CD4-positive, alpha-beta T cell (primary cell): ENCODE results near the gene HS6ST2. TPM values are rescaled to one million over a fixed set of nuclear protein-coding genes. Genes with fewer than 3 reads are reported as not detected.
"Not testable (repeated sequence)": the region's sequence is repeated elsewhere in the genome, so short reads cannot be mapped to it uniquely, and the experiment has no call there.

Experiments used
- ATAC-seq: fragments of 200-7000 bp; cut with Tn5 transposase; one replicate; pipeline ENCODE4 v1.10.0; 2022; ENCODE audit warnings: mild to moderate bottlenecking; ENCODE audit not compliant: poor library complexity
- CTCF ChIA-PET: fragments of 350-600 bp; sonication (Branson Sonifier 250); formaldehyde crosslinking; loops from one replicate; lab custom pipeline; 2021; ENCODE audit warnings: antibody characterized with exemption, inconsistent platforms; lab: Charles Lee
- POLR2A ChIA-PET: fragments of 350-600 bp; sonication (Branson Sonifier 250); formaldehyde crosslinking; loops from one replicate; lab custom pipeline; 2021; ENCODE audit warnings: antibody characterized with exemption, inconsistent platforms; lab: Charles Lee
- DNase-seq, 14 experiments: peaks; one replicate each; pipeline ENCODE4 v3.0.0-alpha.2; 2013 to 2020; ENCODE audit warnings: mixed read lengths in 2 of 14
- H3K27ac ChIP-seq, 2 donors: one replicate each; pipeline versions ENCODE4 v1.5.1 to v1.7.0; 2013; ENCODE audit warnings: low read length in 2 of 2, low read depth in 1 of 2, mild to moderate bottlenecking in 1 of 2
- H3K27me3 ChIP-seq, 2 experiments: 1 replicate in 1 of 2; 2 replicates in 1 of 2; pipeline versions ENCODE4 v1.6.1 to v1.7.0; 2013; ENCODE audit warnings: low read length in 2 of 2, control low read depth in 1 of 2, mild to moderate bottlenecking in 1 of 2, moderate library complexity in 1 of 2; ENCODE audit not compliant: insufficient read depth in 2 of 2, control insufficient read depth in 1 of 2
- H3K36me3 ChIP-seq: one replicate; pipeline ENCODE4 v1.6.1; 2013; ENCODE audit warnings: low read length, control low read depth; ENCODE audit not compliant: insufficient read depth
- H3K4me1 ChIP-seq: one replicate; pipeline ENCODE4 v1.6.1; 2013; ENCODE audit warnings: low read length, control low read depth; ENCODE audit not compliant: insufficient read depth
- H3K4me3 ChIP-seq: one replicate; pipeline ENCODE4 v1.5.1; 2013; ENCODE audit warnings: mild to moderate bottlenecking, low read length, moderate library complexity
- H3K9me3 ChIP-seq, 2 experiments: 1 replicate in 1 of 2; 2 replicates in 1 of 2; pipeline versions ENCODE4 v1.6.1 to v1.7.0; 2013; ENCODE audit warnings: low read length in 2 of 2, mild to moderate bottlenecking in 2 of 2, control low read depth in 1 of 2, moderate library complexity in 1 of 2; ENCODE audit not compliant: control insufficient read depth in 1 of 2, insufficient read depth in 1 of 2
- H3K27ac Mint-ChIP-seq: one replicate; pipeline ENCODE4 v1.8.0; 2020; ENCODE audit warnings: mixed read lengths
- H3K27me3 Mint-ChIP-seq: one replicate; pipeline ENCODE4 v1.8.0; 2021; ENCODE audit warnings: mixed read lengths
- H3K36me3 Mint-ChIP-seq: one replicate; pipeline ENCODE4 v1.8.0; 2021; ENCODE audit warnings: low read depth, mixed read lengths
- H3K4me1 Mint-ChIP-seq: one replicate; pipeline ENCODE4 v1.8.0; 2021; ENCODE audit warnings: low read depth, mixed read lengths
- H3K4me3 Mint-ChIP-seq: one replicate; pipeline ENCODE4 v1.8.0; 2020; ENCODE audit warnings: mild to moderate bottlenecking, mixed read lengths
- H3K9me3 Mint-ChIP-seq: one replicate; pipeline ENCODE4 v1.8.0; 2020; ENCODE audit warnings: mixed read lengths
- intact Hi-C, 2 experiments: fragments of 100-400 bp; cut with DNase I in 1 of 2; cut with micrococcal nuclease in 1 of 2; formaldehyde crosslinking; loops; one replicate each; pipeline versions ENCODE4 v1.15.1 to v1.9.0; 2023 to 2025; cut with DNase I, micrococcal nuclease
- total RNA-seq, 174 experiments: library from RNA in 2 of 174; stranded (reverse) in 2 of 174; gene quantifications; one replicate each; pipeline ENCODE4 v1.2.3 and lab custom pipeline; 2021 to 2026
- TF ChIP-seq, protein P1 (sequence below): fragments of 200-600 bp; IDR thresholded peaks from one replicate; pipeline ENCODE4 v1.8.0; 2022; ENCODE audit warnings: antibody characterized with exemption, mild to moderate bottlenecking

The HS6ST2 gene
- total RNA-seq, 2 experiments from 2014 or later, result not detected

DNA sequence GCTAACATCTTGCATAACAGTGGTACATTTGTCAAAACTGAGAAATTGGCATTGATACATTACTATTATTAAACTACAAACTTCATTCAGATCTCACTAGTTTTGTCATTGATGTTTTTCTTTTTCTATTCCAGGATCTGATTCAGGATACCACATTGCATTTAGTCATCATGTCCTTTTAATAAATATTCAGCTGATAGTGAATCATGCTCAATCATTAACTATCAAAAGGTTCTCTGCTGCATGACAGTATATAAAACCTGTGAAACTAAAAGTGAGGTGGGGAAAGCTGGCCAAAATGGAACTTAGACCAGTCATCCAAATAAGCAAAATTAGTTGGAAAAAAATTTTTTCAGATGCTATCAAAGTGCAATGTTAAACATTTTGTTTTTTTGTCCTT lies 28.1 kb upstream of the HS6ST2 start:
- H3K9me3 Mint-ChIP-seq, result no peaks in the 10 kb centered on the region
- Histone ChIP-seq H3K36me3 (no peaks in the 10 kb centered on the region), H3K4me1 (no peaks in the 10 kb centered on the region), H3K27me3 (no peaks in the 10 kb centered on the region), H3K9me3 (no peaks in the 10 kb centered on the region), H3K4me3 (no peak overlapping the region), H3K27ac (no peak overlapping the region)
- ATAC-seq (no peak), DNase-seq (no peak)
- intact Hi-C loops, result no loop called here
- H3K27ac Mint-ChIP-seq, result no peak overlapping the region
- H3K4me3 Mint-ChIP-seq, result no peak overlapping the region
- ChIA-PET POLR2A (no interaction called here), CTCF (interaction anchor here (1.2 kb wide), 1 partner anchor 9 kb away, joined by 3 read pairs; no protein-coding TSS in a partner anchor)
- TF ChIP-seq, protein P1, sequence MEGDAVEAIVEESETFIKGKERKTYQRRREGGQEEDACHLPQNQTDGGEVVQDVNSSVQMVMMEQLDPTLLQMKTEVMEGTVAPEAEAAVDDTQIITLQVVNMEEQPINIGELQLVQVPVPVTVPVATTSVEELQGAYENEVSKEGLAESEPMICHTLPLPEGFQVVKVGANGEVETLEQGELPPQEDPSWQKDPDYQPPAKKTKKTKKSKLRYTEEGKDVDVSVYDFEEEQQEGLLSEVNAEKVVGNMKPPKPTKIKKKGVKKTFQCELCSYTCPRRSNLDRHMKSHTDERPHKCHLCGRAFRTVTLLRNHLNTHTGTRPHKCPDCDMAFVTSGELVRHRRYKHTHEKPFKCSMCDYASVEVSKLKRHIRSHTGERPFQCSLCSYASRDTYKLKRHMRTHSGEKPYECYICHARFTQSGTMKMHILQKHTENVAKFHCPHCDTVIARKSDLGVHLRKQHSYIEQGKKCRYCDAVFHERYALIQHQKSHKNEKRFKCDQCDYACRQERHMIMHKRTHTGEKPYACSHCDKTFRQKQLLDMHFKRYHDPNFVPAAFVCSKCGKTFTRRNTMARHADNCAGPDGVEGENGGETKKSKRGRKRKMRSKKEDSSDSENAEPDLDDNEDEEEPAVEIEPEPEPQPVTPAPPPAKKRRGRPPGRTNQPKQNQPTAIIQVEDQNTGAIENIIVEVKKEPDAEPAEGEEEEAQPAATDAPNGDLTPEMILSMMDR, result no peak
- H3K27me3 Mint-ChIP-seq, result peaks cover 11% of the 10 kb centered on the region
- H3K4me1 Mint-ChIP-seq, result no peaks in the 10 kb centered on the region
- no peaks in the 10 kb centered on the region for H3K36me3 Mint-ChIP-seq

DNA sequence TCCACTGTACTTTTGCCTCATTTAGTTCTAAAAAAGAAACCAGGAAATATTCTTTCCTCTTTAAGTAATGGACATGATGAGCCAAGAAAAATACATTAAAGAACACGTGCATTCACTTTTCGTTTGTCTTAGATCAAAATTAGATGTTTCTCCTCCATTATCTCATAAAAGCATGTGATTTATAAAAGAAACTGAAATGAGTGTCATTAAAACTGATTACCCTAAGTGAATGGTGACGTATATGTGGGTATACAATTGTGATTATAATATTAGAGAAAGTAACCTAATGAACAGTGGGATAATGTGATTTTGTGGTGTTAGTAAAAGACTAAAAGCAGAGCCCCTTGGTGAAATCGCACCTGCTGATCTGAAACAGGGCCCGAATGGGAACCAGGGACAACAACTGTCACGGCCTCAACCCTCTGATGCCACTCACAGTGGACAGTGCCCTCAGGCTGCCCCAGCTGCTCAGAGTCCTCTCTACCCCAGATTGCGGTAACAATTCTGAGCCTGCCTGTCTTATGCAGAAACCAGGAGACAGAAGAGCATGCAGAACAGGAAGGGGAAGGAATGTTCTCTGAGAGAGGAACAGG lies 25.7 kb upstream of the HS6ST2 start:
- no peak for DNase-seq
- ChIA-PET POLR2A (no interaction called here), CTCF (no interaction called here)

DNA sequence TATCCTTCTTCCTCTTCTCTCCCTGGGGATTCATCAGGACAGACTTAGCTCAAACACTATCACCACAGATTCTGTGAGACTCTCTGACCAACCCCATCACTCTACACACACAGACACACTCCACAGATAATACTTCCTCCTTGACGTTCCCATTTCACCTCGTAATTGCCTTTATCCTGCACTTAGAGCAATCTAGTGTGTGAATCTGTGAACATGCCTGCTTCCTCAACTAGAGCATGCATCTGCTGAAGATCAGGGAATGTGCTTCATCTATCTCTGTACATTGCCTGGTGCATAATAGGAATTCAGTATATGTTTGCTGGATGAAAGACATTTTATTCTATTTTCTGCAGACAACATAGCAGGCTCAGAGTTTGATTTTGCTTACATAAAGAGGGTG lies 25.1 kb upstream of the HS6ST2 start:
- Mint-ChIP-seq H3K27ac (no peak overlapping the region), H3K27me3 (peaks cover 11% of the 10 kb centered on the region), H3K36me3 (no peaks in the 10 kb centered on the region), H3K4me3 (no peak overlapping the region), H3K4me1 (no peaks in the 10 kb centered on the region), H3K9me3 (no peaks in the 10 kb centered on the region)
- Histone ChIP-seq H3K4me1 (no peaks in the 10 kb centered on the region), H3K4me3 (no peak overlapping the region), H3K36me3 (no peaks in the 10 kb centered on the region), H3K27me3 (no peaks in the 10 kb centered on the region), H3K9me3 (no peaks in the 10 kb centered on the region), H3K27ac (no peak overlapping the region)
- ATAC-seq (no peak), DNase-seq (no peak)
- CTCF ChIA-PET, result no interaction called here
- intact Hi-C loops, result no loop called here
- POLR2A ChIA-PET, result no interaction called here
- TF ChIP-seq, protein P1, result no peak

More for the DNA sequence above, 25.7 kb upstream of the HS6ST2 start:
- no peaks in the 10 kb centered on the region for H3K9me3 Mint-ChIP-seq
- no peaks in the 10 kb centered on the region for H3K4me1 Mint-ChIP-seq
- ATAC-seq, result no peak
- H3K27me3 ChIP-seq, result no peaks in the 10 kb centered on the region
- H3K4me1 ChIP-seq, result no peaks in the 10 kb centered on the region
- intact Hi-C loops, result no loop called here
- no peak overlapping the region for H3K27ac ChIP-seq
- no peaks in the 10 kb centered on the region for H3K9me3 ChIP-seq
- H3K4me3 Mint-ChIP-seq, result no peak overlapping the region
- no peak overlapping the region for H3K4me3 ChIP-seq
- TF ChIP-seq, protein P1, result no peak
- no peaks in the 10 kb centered on the region for H3K36me3 ChIP-seq
- H3K27ac Mint-ChIP-seq, result no peak overlapping the region
- H3K36me3 Mint-ChIP-seq, result no peaks in the 10 kb centered on the region
- peaks cover 11% of the 10 kb centered on the region for H3K27me3 Mint-ChIP-seq

GRCh38 chrX:132980035-132980434 lies 21.6 kb upstream of the HS6ST2 start:
- H3K4me3 ChIP-seq, H3K27ac Mint-ChIP-seq, H3K4me3 Mint-ChIP-seq, H3K27ac ChIP-seq, DNase-seq, H3K27me3 Mint-ChIP-seq, CTCF ChIA-PET, H3K36me3 Mint-ChIP-seq, H3K4me1 ChIP-seq, POLR2A ChIA-PET, H3K4me1 Mint-ChIP-seq, H3K36me3 ChIP-seq, H3K9me3 ChIP-seq, intact Hi-C loops, ATAC-seq, H3K9me3 Mint-ChIP-seq, H3K27me3 ChIP-seq: not testable (repeated sequence)
